ENCODE results near the gene AFF1.

GRCh38 chr4:86960557-86960961 lies 25.7 kb downstream of the AFF1 start:
- TF ChIP-seq CTCF (conservative IDR thresholded peaks at IDR 0.05; ENCODE audit: low read length) (no peak), EZH2phosphoT487 (IDR thresholded peaks at IDR 0.05; ENCODE audit: borderline replicate concordance, low read depth, low read length) (no peak)
